Measurements from ENCODE around the gene SMPD3.
A peak's percentile ranks its signal among the peaks of the same experiment; 100 is the strongest.

The SMPD3 gene

DNA sequence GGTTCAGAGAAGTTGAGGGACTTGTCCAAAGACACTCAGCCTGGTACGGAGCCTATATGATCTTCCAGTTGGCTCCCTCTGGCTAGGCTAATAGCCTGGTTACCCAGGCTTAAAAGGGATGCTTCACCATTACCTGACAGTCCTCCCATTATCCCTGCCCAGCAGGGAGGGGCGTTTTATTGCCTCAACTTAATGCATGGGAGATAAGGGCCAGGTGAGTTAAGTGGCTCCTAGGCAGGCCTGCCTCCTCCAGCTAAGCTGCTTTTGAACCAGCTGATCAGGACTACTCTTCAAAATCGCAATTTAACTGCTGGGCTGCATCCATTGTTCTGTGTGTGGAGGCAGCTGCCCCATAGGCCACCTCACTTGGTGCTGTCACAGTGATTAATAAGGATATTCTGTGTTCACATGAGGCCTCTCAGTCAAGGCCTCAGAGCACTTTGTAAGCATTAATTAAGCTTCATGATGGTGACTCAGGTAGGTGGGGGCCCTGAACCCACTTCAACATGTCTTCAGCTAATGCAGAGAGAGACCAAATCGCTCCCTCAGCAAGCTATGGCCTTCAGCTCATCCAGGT lies 27.9 kb downstream of the SMPD3 start:
- H3K9me3 ChIP-seq (ENCODE audit: insufficient read depth, low read depth, low read length) = no peaks in the 10 kb centered on the region
- no peak overlapping the region for H3K4me2 ChIP-seq (ENCODE audit: low read depth, low read length, poor library complexity, severe bottlenecking)
- H3K9ac ChIP-seq (ENCODE audit: low read depth, low read length, poor library complexity, severe bottlenecking) = no peak overlapping the region
- no peak for TF ChIP-seq EZH2phosphoT487 (IDR thresholded peaks at IDR 0.05; ENCODE audit: borderline replicate concordance)
- TF ChIP-seq, protein P1, sequence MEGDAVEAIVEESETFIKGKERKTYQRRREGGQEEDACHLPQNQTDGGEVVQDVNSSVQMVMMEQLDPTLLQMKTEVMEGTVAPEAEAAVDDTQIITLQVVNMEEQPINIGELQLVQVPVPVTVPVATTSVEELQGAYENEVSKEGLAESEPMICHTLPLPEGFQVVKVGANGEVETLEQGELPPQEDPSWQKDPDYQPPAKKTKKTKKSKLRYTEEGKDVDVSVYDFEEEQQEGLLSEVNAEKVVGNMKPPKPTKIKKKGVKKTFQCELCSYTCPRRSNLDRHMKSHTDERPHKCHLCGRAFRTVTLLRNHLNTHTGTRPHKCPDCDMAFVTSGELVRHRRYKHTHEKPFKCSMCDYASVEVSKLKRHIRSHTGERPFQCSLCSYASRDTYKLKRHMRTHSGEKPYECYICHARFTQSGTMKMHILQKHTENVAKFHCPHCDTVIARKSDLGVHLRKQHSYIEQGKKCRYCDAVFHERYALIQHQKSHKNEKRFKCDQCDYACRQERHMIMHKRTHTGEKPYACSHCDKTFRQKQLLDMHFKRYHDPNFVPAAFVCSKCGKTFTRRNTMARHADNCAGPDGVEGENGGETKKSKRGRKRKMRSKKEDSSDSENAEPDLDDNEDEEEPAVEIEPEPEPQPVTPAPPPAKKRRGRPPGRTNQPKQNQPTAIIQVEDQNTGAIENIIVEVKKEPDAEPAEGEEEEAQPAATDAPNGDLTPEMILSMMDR (conservative IDR thresholded peaks at IDR 0.05; ENCODE audit: low read length) = no peak
- H3K4me1 ChIP-seq (ENCODE audit: insufficient read depth, low read length, poor library complexity, severe bottlenecking) = peaks cover 29% of the 10 kb centered on the region
- no peaks in the 10 kb centered on the region for H3F3A ChIP-seq (ENCODE audit: low read depth)
- no peak overlapping the region for H3K4me3 ChIP-seq (ENCODE audit: low read length, poor library complexity, severe bottlenecking)
- H3K36me3 ChIP-seq (ENCODE audit: insufficient read depth, low read length) = no peaks in the 10 kb centered on the region
- H3K79me2 ChIP-seq (ENCODE audit: insufficient read depth, low read length) = no peaks in the 10 kb centered on the region
- H2AFZ ChIP-seq (ENCODE audit: low read length) = no peak overlapping the region
- H4K20me1 ChIP-seq (ENCODE audit: insufficient read depth, low read length, poor library complexity, severe bottlenecking) = no peaks in the 10 kb centered on the region
- H3K27me3 ChIP-seq (ENCODE audit: insufficient read depth, low read length, poor library complexity, severe bottlenecking) = no peaks in the 10 kb centered on the region
- no peaks in the 10 kb centered on the region for H3K9me2 ChIP-seq (replicated peaks; ENCODE audit: low read depth, low read length)

DNA sequence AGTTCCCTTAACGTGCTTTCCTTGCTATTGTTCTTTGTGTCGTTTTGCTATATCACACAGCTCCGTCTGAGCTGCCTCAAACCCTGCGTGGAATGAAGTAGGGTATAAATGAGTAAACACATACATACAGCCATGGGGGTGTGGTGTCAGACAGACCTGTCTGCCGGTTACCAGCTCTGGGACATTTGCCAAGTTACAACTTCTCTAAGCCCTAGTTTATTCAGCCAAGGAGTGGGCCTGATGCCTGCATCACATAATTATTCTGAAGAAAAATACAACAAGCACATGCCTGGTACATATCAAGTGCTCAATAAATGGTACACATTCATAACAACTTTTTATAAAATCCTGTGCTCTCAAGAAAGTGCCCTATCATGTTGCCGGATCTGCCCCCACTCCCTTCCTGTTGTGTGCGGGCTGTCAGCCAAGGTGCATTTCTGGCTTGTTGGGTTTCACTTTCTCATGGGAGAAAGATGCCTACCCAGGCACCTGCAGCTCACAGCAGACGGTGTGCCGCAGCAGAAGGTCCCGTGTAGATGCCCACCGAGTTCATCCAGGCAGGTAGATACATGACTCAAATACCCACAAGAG lies 30.5 kb downstream of the SMPD3 start:
- Histone ChIP-seq H3K4me3 (ENCODE audit: low read length, poor library complexity, severe bottlenecking) (peak overlapping the region; percentile 55), H2AFZ (ENCODE audit: low read length) (peak overlapping the region; percentile 1; the same call in 1 of the 2 replicates), H3K9ac (ENCODE audit: low read depth, low read length, poor library complexity, severe bottlenecking) (no peak overlapping the region)

DNA sequence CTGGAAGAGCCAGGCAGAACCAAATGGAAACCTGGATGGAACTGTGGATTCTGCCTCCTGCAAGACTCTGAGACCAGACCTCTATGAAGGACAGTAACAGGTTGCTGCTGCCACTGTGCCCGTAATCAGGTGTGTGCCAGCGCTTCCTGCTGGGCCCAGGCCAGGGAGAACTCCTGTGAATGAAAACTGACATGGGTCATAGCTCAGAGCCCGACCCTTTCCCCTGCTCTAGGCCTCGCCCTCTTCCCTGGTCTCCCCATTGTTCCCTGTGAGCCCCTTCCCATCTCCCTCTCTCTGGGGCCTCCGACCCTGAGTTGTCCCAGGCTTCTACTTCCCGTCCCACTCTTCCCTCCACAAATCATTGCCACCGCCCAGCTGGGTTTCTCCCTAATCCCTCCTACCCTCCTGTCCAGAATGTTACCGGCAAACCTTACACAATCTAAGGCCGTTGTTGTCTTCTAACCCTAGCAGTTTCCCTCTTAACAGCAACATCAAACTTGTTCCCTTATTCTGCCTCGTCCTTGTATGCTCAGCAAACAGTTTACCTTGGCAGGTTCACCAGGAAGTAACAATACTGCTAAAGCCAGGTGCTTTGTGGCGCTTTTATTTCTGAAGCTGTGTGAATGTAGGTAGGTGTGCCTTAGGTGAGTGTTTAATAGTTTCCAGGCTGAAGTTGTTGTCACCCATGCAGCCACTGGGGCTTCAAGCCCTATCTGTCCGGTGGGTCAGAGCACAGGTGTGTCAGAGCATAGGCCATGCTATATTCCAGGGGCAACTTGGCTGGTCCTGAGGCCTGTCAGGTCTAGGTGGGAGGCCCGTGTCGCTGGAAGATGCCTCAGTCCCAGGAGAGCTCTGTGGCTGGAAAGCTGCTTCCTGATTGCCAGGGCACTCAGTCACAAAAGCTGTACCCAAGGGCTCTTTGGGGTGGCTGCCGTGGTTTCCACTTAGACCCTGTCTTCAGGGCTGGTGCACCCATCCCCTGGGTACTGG lies 32.0 kb downstream of the SMPD3 start:
- Histone ChIP-seq H3K4me2 (ENCODE audit: low read depth, low read length, poor library complexity, severe bottlenecking) (peak overlapping the region; percentile 42), H2AFZ (ENCODE audit: low read length) (no peak overlapping the region), H3K9me2 (replicated peaks; ENCODE audit: low read depth, low read length) (no peaks in the 10 kb centered on the region), H3K4me1 (ENCODE audit: insufficient read depth, low read length, poor library complexity, severe bottlenecking) (peaks cover 29% of the 10 kb centered on the region), H3F3A (ENCODE audit: low read depth) (no peaks in the 10 kb centered on the region), H3K36me3 (ENCODE audit: insufficient read depth, low read length) (no peaks in the 10 kb centered on the region), H3K9ac (ENCODE audit: low read depth, low read length, poor library complexity, severe bottlenecking) (peak overlapping the region; percentile 21), H3K79me2 (ENCODE audit: insufficient read depth, low read length) (no peaks in the 10 kb centered on the region), H4K20me1 (ENCODE audit: insufficient read depth, low read length, poor library complexity, severe bottlenecking) (no peaks in the 10 kb centered on the region), H3K4me3 (ENCODE audit: low read length, poor library complexity, severe bottlenecking) (no peak overlapping the region), H3K27me3 (ENCODE audit: insufficient read depth, low read length, poor library complexity, severe bottlenecking) (no peaks in the 10 kb centered on the region), H3K9me3 (ENCODE audit: insufficient read depth, low read depth, low read length) (no peaks in the 10 kb centered on the region)
- TF ChIP-seq, protein P1 (conservative IDR thresholded peaks at IDR 0.05; ENCODE audit: low read length) = no peak
- no peak for TF ChIP-seq EZH2phosphoT487 (IDR thresholded peaks at IDR 0.05; ENCODE audit: borderline replicate concordance)

More for the DNA sequence above, 30.5 kb downstream of the SMPD3 start:
- Histone ChIP-seq H3K27me3 (ENCODE audit: insufficient read depth, low read length, poor library complexity, severe bottlenecking) (no peaks in the 10 kb centered on the region), H3F3A (ENCODE audit: low read depth) (no peaks in the 10 kb centered on the region), H3K36me3 (ENCODE audit: insufficient read depth, low read length) (no peaks in the 10 kb centered on the region), H3K79me2 (ENCODE audit: insufficient read depth, low read length) (no peaks in the 10 kb centered on the region), H3K9me3 (ENCODE audit: insufficient read depth, low read depth, low read length) (no peaks in the 10 kb centered on the region), H3K9me2 (replicated peaks; ENCODE audit: low read depth, low read length) (no peaks in the 10 kb centered on the region), H4K20me1 (ENCODE audit: insufficient read depth, low read length, poor library complexity, severe bottlenecking) (no peaks in the 10 kb centered on the region), H3K4me1 (ENCODE audit: insufficient read depth, low read length, poor library complexity, severe bottlenecking) (peaks cover 29% of the 10 kb centered on the region), H3K4me2 (ENCODE audit: low read depth, low read length, poor library complexity, severe bottlenecking) (peak overlapping the region; percentile 42)
- TF ChIP-seq, protein P1 (conservative IDR thresholded peaks at IDR 0.05; ENCODE audit: low read length) = no peak
- TF ChIP-seq EZH2phosphoT487 (IDR thresholded peaks at IDR 0.05; ENCODE audit: borderline replicate concordance) = no peak

Measured in Loucy (cell line).